ENCODE results near the gene TSPYL4.

TSPYL4 gene
- 68.3 to 104 (median 85.2) reads per million in 3 donors for total RNA-seq

GRCh38 chr6:116253505-116254296 is at the start of gene TSPYL4:
TSPYL4 (minus strand) TSS chr6:116254075; CDS start chr6:116254008, 67 bp downstream.
- H3K36me3 ChIP-seq (ENCODE audit: control insufficient read depth, insufficient read depth, low read length): no peaks in the 10 kb centered on the region
- peak within 1 kb of the TSS; percentile 97 for H3K4me3 ChIP-seq (ENCODE audit: insufficient read depth, low read depth, low read length, poor library complexity, severe bottlenecking)
- peak within 1 kb of the TSS; percentile 98 for H3K27ac ChIP-seq (ENCODE audit: insufficient read depth, low read length, poor library complexity, severe bottlenecking)
- H3K9me3 ChIP-seq (ENCODE audit: control insufficient read depth, low read length): no peaks in the 10 kb centered on the region
- DNase-seq: peak; percentile 87 to 91 (median 88)
- H3K27me3 ChIP-seq (replicated peaks; ENCODE audit: control insufficient read depth, insufficient read depth, low read length, poor library complexity, severe bottlenecking): no peaks in the 10 kb centered on the region
- peaks cover 9% of the 10 kb centered on the region for H3K4me1 ChIP-seq (ENCODE audit: control insufficient read depth, insufficient read depth, low read length, poor library complexity, severe bottlenecking)

DNA sequence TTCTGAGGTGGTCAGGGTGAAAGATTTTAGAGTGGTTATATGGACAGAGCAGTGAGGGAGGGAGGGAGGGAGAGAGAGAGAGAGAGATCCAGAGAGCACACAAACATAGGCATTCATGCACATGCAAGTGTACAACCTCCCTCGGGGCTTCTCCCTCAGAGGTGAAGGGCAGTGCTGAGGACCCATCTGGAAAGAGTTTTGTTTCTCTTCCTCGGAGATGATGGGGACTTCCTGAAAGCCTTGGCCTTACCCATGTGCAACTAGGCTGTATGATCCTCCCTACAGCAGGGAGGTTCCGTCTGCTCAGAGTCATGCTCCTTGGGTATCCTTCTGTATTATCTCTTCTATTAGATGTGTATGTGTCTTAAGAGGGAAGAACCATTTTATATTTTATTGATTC is 47.2 kb upstream of the TSPYL4 start:
- no peak overlapping the region for H3K4me3 ChIP-seq (ENCODE audit: insufficient read depth, low read depth, low read length, poor library complexity, severe bottlenecking)
- H3K4me1 ChIP-seq (ENCODE audit: control insufficient read depth, insufficient read depth, low read length, poor library complexity, severe bottlenecking): no peaks in the 10 kb centered on the region
- DNase-seq: no peak
- H3K36me3 ChIP-seq (ENCODE audit: control insufficient read depth, insufficient read depth, low read length): no peaks in the 10 kb centered on the region
- no peaks in the 10 kb centered on the region for H3K27me3 ChIP-seq (replicated peaks; ENCODE audit: control insufficient read depth, insufficient read depth, low read length, poor library complexity, severe bottlenecking)
- H3K9me3 ChIP-seq (ENCODE audit: control insufficient read depth, low read length): no peaks in the 10 kb centered on the region
- H3K27ac ChIP-seq (ENCODE audit: insufficient read depth, low read length, poor library complexity, severe bottlenecking): no peak overlapping the region

DNA sequence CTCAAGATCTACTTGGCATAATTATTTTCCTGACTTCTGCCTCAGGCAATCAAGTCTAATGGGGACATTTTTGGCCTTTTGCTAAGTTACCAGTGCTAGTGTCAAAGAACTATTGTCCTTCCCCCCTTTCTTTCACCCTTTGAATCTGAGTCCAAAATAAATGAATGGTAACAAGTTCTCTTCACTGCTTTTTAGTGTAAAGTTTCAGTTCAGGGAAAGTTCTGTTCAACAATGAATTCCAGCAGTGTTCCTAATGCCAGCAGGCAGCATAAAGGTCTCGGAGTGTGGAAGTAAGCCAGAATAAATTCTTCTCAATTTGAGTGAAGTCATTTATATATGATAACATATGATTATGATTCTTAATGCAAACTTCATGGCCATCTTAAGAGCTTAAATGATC is 46.7 kb upstream of the TSPYL4 start:
- Histone ChIP-seq H3K27me3 (replicated peaks; ENCODE audit: control insufficient read depth, insufficient read depth, low read length, poor library complexity, severe bottlenecking) (no peaks in the 10 kb centered on the region), H3K4me1 (ENCODE audit: control insufficient read depth, insufficient read depth, low read length, poor library complexity, severe bottlenecking) (no peaks in the 10 kb centered on the region), H3K36me3 (ENCODE audit: control insufficient read depth, insufficient read depth, low read length) (no peaks in the 10 kb centered on the region), H3K4me3 (ENCODE audit: insufficient read depth, low read depth, low read length, poor library complexity, severe bottlenecking) (no peak overlapping the region), H3K9me3 (ENCODE audit: control insufficient read depth, low read length) (no peaks in the 10 kb centered on the region), H3K27ac (ENCODE audit: insufficient read depth, low read length, poor library complexity, severe bottlenecking) (no peak overlapping the region)
- DNase-seq: no peak

DNA sequence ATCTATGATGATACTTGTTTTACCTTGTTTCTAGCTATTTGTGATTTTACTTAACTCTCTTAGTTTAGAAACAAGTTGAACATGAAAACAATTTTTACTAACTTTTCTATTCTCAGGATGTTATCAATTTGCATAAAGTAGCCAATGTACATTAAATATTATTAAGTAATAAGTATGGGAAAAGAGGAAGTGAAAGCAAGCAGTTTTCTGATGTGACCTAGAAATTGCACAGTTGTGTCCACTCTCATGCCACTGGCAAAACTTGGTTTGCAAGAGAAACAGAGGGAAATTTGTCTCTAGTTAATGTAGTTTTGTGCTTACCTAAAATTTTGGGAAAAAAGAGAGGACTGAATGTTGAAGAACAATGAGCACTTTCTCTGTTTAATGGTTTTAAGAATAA is 45.1 kb upstream of the TSPYL4 start:
- H3K27me3 ChIP-seq (replicated peaks; ENCODE audit: control insufficient read depth, insufficient read depth, low read length, poor library complexity, severe bottlenecking): no peaks in the 10 kb centered on the region
- H3K9me3 ChIP-seq (ENCODE audit: control insufficient read depth, low read length): no peaks in the 10 kb centered on the region
- no peak overlapping the region for H3K27ac ChIP-seq (ENCODE audit: insufficient read depth, low read length, poor library complexity, severe bottlenecking)
- no peak overlapping the region for H3K4me3 ChIP-seq (ENCODE audit: insufficient read depth, low read depth, low read length, poor library complexity, severe bottlenecking)
- no peaks in the 10 kb centered on the region for H3K4me1 ChIP-seq (ENCODE audit: control insufficient read depth, insufficient read depth, low read length, poor library complexity, severe bottlenecking)
- no peak for DNase-seq
- H3K36me3 ChIP-seq (ENCODE audit: control insufficient read depth, insufficient read depth, low read length): no peaks in the 10 kb centered on the region

- Histone ChIP-seq H3K4me3 (ENCODE audit: insufficient read depth, low read depth, low read length, poor library complexity, severe bottlenecking) (no peak overlapping the region), H3K4me1 (ENCODE audit: control insufficient read depth, insufficient read depth, low read length, poor library complexity, severe bottlenecking) (no peaks in the 10 kb centered on the region), H3K27ac (ENCODE audit: insufficient read depth, low read length, poor library complexity, severe bottlenecking) (no peak overlapping the region), H3K27me3 (replicated peaks; ENCODE audit: control insufficient read depth, insufficient read depth, low read length, poor library complexity, severe bottlenecking) (no peaks in the 10 kb centered on the region), H3K9me3 (ENCODE audit: control insufficient read depth, low read length) (no peaks in the 10 kb centered on the region), H3K36me3 (ENCODE audit: control insufficient read depth, insufficient read depth, low read length) (no peaks in the 10 kb centered on the region)
- DNase-seq: no peak
These were observed 44.4 kb upstream of the TSPYL4 start for GRCh38 chr6:116298273-116298672.

DNA sequence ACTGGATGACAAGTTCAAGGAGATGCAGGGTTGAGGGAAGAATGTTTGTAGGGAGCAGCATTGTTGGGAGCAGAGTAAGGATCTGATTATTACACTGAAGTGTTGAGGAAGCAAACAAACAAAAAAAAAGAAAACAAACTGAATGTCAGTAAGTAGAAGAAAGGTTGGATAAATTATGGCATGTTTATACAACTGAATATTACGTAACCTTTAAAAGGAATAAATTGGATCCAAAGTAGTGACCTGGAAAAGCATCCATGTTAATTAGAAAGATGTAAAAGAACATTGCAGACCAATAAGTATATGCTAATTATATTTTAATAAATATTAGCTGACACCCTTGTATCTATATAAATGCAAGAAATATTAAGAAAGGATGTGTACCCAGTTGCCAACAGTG is 38.7 kb upstream of the TSPYL4 start:
- no peak overlapping the region for H3K27ac ChIP-seq (ENCODE audit: insufficient read depth, low read length, poor library complexity, severe bottlenecking)
- H3K4me1 ChIP-seq (ENCODE audit: control insufficient read depth, insufficient read depth, low read length, poor library complexity, severe bottlenecking): no peaks in the 10 kb centered on the region
- no peak for DNase-seq
- H3K9me3 ChIP-seq (ENCODE audit: control insufficient read depth, low read length): no peaks in the 10 kb centered on the region
- no peaks in the 10 kb centered on the region for H3K36me3 ChIP-seq (ENCODE audit: control insufficient read depth, insufficient read depth, low read length)
- H3K4me3 ChIP-seq (ENCODE audit: insufficient read depth, low read depth, low read length, poor library complexity, severe bottlenecking): no peak overlapping the region
- H3K27me3 ChIP-seq (replicated peaks; ENCODE audit: control insufficient read depth, insufficient read depth, low read length, poor library complexity, severe bottlenecking): no peaks in the 10 kb centered on the region

DNA sequence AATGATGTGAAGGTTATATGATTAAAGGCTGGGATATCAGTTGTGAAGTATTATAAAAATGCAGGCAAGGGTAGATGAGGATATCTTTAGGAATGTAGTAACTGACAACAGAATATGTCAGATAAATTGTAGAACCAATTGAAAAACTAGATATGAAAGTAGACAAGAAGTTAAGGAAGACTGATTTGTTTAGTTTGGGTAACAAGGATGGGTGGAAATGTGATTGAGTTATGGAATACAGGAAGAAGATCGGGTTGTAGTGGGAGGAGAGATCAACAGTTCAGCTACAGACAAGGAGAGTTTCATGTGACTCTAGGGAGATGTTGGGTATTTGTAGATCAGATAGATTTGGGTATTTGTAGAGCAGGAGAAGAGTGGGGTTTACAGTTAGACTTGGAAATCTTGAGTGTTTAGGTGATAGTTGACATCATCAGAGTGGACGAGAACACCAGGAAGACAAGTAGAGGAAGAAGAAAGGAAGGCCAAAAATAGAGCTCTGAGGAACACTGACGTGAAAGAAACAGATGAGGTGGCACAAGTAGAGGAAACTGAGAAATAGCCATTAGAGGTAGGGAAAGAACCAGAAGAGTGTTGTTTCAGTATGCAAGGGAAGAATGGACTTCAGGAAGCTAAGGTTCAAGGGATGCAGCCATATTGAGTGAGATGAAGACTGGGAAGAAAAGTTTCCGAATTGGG is 38.0 kb upstream of the TSPYL4 start:
- H3K4me3 ChIP-seq (ENCODE audit: insufficient read depth, low read depth, low read length, poor library complexity, severe bottlenecking): no peak overlapping the region
- no peaks in the 10 kb centered on the region for H3K27me3 ChIP-seq (replicated peaks; ENCODE audit: control insufficient read depth, insufficient read depth, low read length, poor library complexity, severe bottlenecking)
- no peaks in the 10 kb centered on the region for H3K9me3 ChIP-seq (ENCODE audit: control insufficient read depth, low read length)
- no peak overlapping the region for H3K27ac ChIP-seq (ENCODE audit: insufficient read depth, low read length, poor library complexity, severe bottlenecking)
- no peaks in the 10 kb centered on the region for H3K36me3 ChIP-seq (ENCODE audit: control insufficient read depth, insufficient read depth, low read length)
- DNase-seq: no peak
- H3K4me1 ChIP-seq (ENCODE audit: control insufficient read depth, insufficient read depth, low read length, poor library complexity, severe bottlenecking): no peaks in the 10 kb centered on the region

DNA sequence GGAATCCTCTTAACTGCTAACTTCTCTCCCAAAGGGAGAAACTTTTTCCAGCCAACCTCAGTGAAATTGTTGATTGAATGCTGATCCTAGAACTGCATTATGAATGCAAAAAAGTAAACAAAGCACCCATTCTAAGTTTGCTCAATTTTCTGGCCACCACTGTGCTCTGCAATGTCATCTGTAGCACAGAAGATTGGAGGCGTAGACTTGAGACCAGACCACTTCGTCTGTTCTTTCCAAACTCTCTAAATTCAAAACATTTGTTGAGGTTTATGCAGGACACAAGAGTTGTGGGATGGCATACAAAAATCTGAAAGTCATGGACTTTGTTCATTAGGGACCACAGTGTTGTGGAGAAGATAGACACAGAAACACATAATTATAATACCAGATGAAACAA is 36.9 kb upstream of the TSPYL4 start:
- Histone ChIP-seq H3K4me3 (ENCODE audit: insufficient read depth, low read depth, low read length, poor library complexity, severe bottlenecking) (no peak overlapping the region), H3K27me3 (replicated peaks; ENCODE audit: control insufficient read depth, insufficient read depth, low read length, poor library complexity, severe bottlenecking) (no peaks in the 10 kb centered on the region), H3K4me1 (ENCODE audit: control insufficient read depth, insufficient read depth, low read length, poor library complexity, severe bottlenecking) (no peaks in the 10 kb centered on the region), H3K36me3 (ENCODE audit: control insufficient read depth, insufficient read depth, low read length) (no peaks in the 10 kb centered on the region), H3K27ac (ENCODE audit: insufficient read depth, low read length, poor library complexity, severe bottlenecking) (no peak overlapping the region), H3K9me3 (ENCODE audit: control insufficient read depth, low read length) (no peaks in the 10 kb centered on the region)
- no peak for DNase-seq

GRCh38 chr6:116289876-116290275 is 36.0 kb upstream of the TSPYL4 start:
- no peaks in the 10 kb centered on the region for H3K27me3 ChIP-seq (replicated peaks; ENCODE audit: control insufficient read depth, insufficient read depth, low read length, poor library complexity, severe bottlenecking)
- H3K4me3 ChIP-seq (ENCODE audit: insufficient read depth, low read depth, low read length, poor library complexity, severe bottlenecking): no peak overlapping the region
- H3K36me3 ChIP-seq (ENCODE audit: control insufficient read depth, insufficient read depth, low read length): no peaks in the 10 kb centered on the region
- H3K4me1 ChIP-seq (ENCODE audit: control insufficient read depth, insufficient read depth, low read length, poor library complexity, severe bottlenecking): no peaks in the 10 kb centered on the region
- H3K9me3 ChIP-seq (ENCODE audit: control insufficient read depth, low read length): no peaks in the 10 kb centered on the region
- H3K27ac ChIP-seq (ENCODE audit: insufficient read depth, low read length, poor library complexity, severe bottlenecking): no peak overlapping the region
- no peak for DNase-seq

- Histone ChIP-seq H3K4me3 (ENCODE audit: insufficient read depth, low read depth, low read length, poor library complexity, severe bottlenecking) (no peak overlapping the region), H3K4me1 (ENCODE audit: control insufficient read depth, insufficient read depth, low read length, poor library complexity, severe bottlenecking) (no peaks in the 10 kb centered on the region), H3K27me3 (replicated peaks; ENCODE audit: control insufficient read depth, insufficient read depth, low read length, poor library complexity, severe bottlenecking) (no peaks in the 10 kb centered on the region), H3K27ac (ENCODE audit: insufficient read depth, low read length, poor library complexity, severe bottlenecking) (no peak overlapping the region), H3K36me3 (ENCODE audit: control insufficient read depth, insufficient read depth, low read length) (no peaks in the 10 kb centered on the region), H3K9me3 (ENCODE audit: control insufficient read depth, low read length) (no peaks in the 10 kb centered on the region)
- DNase-seq: no peak
These were observed 33.9 kb upstream of the TSPYL4 start for GRCh38 chr6:116287689-116288282.
